Prostate gland (tissue), 2 donors: ENCODE data around the gene POU3F3.

Experiments
- CTCF ChIP-seq, 4 experiments: fragments of 200-600 bp in 2 of 4; fragments of 450-650 bp in 2 of 4; sonication (generic) in 2 of 4; IDR thresholded peaks; 1 replicate in 3 of 4; 2 replicates in 1 of 4; pipeline ENCODE4 v1.5.1; 2016 to 2019; ENCODE audit warnings: antibody characterized with exemption in 4 of 4, mild to moderate bottlenecking in 2 of 4, moderate library complexity in 2 of 4
- POLR2A ChIP-seq: fragments of 450-650 bp; IDR thresholded peaks from one replicate; pipeline ENCODE4 v1.6.1; 2016; ENCODE audit warnings: antibody characterized with exemption, mild to moderate bottlenecking
- POLR2AphosphoS5 ChIP-seq: sonication (generic); formaldehyde crosslinking; IDR thresholded peaks from one replicate; pipeline ENCODE4 v1.6.1; 2017; ENCODE audit warnings: antibody characterized with exemption

DNA sequence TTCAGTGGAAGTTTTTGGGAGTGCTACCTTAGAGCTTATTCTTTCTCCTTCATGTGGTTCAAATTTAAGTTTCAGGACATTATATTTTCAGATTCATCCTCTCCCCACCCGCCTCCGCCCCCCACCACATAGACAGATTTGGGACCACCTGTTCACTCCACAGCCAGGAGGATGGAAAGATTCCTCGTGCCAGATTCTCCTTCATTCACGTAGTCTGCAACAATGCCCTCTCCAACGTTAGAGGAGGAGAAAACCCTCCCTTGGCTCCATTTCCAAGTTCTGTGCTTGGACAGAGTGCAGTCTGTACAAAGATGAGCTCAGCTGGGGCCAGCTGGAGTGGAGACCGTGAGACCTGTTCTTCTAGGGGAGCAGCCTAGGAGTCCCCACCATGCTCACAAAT lies 26.2 kb downstream of the POU3F3 start:
- TF ChIP-seq POLR2AphosphoS5 (no peak), CTCF (IDR thresholded peaks at IDR 0.05) (no peak), POLR2A (no peak)
